ENCODE results near the gene L3MBTL4.
"Not testable (repeated sequence)": the region's sequence is repeated elsewhere in the genome, so short reads cannot be mapped to it uniquely, and the experiment has no call there.

Gene L3MBTL4

DNA sequence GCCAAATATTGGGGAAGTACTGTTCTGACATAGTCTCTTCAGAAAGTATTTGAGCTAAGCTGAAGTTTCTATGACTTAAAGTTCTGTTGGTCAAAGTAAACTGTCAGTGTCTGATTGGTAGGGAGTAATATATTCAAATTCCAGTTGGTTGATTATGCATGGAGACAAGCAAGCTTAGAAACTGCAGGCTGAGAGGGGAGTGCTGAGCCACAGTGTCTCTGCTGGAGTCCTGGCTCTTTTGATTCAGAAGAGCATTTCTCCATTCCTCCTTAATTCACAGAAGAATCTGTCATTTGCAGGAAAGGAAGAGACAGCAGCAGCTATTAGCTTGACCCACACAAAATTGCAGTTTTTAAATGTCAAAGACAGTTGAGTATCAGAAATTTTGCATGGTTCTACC, 318.0 kb downstream of the L3MBTL4 start:
- DNase-seq (ENCODE audit: low spot score): no peak
- TF ChIP-seq, protein P1, sequence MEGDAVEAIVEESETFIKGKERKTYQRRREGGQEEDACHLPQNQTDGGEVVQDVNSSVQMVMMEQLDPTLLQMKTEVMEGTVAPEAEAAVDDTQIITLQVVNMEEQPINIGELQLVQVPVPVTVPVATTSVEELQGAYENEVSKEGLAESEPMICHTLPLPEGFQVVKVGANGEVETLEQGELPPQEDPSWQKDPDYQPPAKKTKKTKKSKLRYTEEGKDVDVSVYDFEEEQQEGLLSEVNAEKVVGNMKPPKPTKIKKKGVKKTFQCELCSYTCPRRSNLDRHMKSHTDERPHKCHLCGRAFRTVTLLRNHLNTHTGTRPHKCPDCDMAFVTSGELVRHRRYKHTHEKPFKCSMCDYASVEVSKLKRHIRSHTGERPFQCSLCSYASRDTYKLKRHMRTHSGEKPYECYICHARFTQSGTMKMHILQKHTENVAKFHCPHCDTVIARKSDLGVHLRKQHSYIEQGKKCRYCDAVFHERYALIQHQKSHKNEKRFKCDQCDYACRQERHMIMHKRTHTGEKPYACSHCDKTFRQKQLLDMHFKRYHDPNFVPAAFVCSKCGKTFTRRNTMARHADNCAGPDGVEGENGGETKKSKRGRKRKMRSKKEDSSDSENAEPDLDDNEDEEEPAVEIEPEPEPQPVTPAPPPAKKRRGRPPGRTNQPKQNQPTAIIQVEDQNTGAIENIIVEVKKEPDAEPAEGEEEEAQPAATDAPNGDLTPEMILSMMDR (IDR thresholded peaks at IDR 0.05; ENCODE audit: extremely low read depth, missing control alignments): no peak

DNA sequence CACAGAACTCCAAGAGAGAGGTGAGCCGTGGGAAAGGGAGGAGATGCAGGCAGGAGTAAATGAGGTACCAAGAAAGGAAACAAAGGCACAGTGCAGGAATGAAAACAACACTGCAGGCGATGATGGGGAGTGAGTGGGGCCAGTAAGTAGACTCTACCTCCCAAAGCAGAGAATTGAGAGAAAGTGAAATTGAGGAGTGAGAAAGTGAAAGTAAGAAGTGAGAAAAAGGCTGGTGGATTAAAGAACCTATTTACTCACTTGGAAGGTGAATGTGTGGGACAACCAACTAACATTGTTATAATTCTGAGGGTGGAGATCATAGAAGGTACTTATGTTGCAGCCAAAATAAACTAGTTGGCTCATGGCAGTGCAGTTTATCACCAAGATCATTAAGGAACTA, 326.3 kb downstream of the L3MBTL4 start:
- TF ChIP-seq, protein P1 (IDR thresholded peaks at IDR 0.05; ENCODE audit: extremely low read depth, missing control alignments): no peak
- peak; percentile 23 for DNase-seq (ENCODE audit: low spot score)

DNA sequence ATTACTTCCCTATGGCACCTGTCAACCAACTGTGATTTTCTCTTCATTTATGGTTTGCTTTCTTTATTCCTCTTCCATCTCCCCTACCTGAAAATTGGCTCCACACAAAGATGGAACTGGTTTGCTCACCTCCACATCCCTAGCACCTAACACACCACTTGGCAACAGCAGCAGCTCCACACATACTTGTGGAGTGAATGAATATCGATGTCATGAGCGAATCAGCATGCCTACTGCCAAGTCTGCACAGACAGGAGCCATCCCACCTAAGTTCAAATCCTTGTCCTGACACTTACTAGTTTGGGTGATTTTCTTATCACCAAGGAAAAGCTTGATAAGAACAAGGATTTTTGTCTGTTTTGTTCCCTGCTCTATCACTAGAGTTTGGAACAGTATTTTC, 328.0 kb downstream of the L3MBTL4 start:
- DNase-seq (ENCODE audit: low spot score): no peak
- TF ChIP-seq, protein P1 (IDR thresholded peaks at IDR 0.05; ENCODE audit: extremely low read depth, missing control alignments): no peak

DNA sequence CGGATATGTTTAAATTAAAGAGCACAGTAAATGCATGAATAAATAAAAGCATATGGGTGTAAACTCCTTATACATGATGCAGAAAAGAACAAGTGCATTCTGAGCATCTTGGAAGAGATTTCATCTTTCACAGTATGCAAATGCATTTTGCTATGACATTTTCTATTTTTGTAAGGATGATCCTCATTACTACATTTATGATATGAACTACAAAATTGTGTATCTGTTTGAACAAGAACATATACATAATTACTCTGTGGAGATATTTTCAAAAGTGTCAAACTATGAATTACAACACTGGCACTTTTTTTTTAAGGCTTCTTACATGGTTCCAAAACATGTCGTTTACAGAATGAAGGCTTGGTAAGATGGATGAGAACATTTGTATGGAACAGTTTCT, 335.3 kb downstream of the L3MBTL4 start:
- no peak for DNase-seq (ENCODE audit: low spot score)
- TF ChIP-seq, protein P1 (IDR thresholded peaks at IDR 0.05; ENCODE audit: extremely low read depth, missing control alignments): no peak

DNA sequence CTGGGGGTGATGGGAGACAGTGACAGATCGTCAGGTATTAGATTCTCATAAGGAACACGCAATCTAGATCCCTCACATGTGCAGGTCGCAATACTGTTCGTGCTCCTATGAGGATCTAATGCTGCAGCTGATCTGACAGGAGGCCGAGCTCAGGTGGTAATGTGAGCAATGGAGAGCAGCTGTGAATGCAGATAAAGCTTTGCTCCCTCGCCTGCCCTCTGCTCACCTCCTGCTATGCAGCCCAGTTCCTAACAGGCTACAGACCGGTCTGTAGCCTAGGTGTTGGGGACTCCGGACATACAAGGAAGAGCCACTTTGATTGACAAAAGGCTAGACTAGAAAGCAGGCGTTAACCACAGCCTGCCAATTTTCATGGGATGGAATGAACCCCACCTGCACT, 335.8 kb downstream of the L3MBTL4 start:
- DNase-seq (ENCODE audit: low spot score): no peak
- TF ChIP-seq, protein P1 (IDR thresholded peaks at IDR 0.05; ENCODE audit: extremely low read depth, missing control alignments): no peak

DNA sequence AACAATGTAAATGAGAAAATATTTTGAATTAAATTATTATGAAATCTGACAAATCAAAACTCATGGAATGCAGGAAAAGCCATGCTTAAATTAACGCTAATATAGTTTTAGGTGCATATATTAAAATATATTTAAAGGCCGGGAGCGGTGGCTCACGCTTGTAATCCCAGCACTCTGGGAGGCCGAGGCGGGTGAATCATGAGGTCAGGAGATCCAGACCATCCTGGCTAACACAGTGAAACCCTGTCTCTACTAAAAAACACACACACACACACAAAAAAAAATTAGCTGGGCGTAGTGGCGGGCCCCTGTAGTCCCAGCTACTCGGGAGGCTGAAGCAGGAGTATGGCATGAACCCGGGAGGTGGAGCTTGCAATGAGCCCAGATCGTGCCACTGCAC, 342.3 kb downstream of the L3MBTL4 start:
- not testable (repeated sequence) for DNase-seq (ENCODE audit: low spot score)

DNA sequence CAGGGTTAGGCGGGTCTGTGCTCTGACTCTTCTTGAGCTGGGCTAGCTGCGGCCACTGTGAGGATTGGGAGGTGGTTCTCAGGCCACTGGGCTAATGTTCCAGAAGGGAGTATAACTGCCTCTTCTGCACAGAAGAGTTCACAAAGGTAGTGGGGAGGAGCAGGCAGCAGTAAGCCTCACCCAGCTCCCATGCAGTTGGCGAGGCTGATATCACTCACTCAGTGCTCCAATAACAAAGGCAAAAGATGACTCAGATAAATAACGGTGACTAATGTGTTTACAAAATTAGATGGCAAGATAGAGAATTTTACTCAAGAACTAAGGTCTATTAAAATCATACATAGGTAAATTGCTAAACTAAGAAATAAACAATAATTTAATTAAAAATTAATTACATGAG, 345.2 kb downstream of the L3MBTL4 start:
- DNase-seq (ENCODE audit: low spot score): no peak

DNA sequence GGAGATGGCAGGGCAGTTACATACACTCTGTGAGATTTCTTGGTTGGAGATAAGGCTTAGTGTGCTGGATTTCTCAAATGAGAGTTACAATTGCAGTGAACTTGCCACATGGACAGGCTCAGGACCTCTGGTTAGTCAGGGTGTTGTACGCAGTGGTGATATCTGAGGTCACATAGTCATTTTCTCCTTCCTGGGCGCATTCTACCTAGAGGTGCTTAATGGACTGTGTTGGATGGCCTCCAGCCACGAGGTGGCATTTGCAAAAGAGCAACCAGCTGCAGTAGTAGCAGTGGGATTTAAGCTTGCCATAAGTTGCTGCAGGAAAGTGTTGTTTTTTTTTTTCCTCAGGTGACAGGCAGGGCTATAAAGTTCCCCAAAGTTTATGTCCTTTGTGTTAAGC, 345.6 kb downstream of the L3MBTL4 start:
- no peak for DNase-seq (ENCODE audit: low spot score)
- TF ChIP-seq, protein P1 (IDR thresholded peaks at IDR 0.05; ENCODE audit: extremely low read depth, missing control alignments): no peak

More for the DNA sequence above, 345.2 kb downstream of the L3MBTL4 start:
- TF ChIP-seq, protein P1 (IDR thresholded peaks at IDR 0.05; ENCODE audit: extremely low read depth, missing control alignments): no peak

Measured in GM20000 (cell line).